GM12872 (cell line): Measurements from ENCODE around the gene GATAD2A.

Source experiments
- CTCF ChIP-seq: IDR thresholded peaks from 3 replicates; pipeline ENCODE4 v1.5.1; 2011; ENCODE audit warnings: low read depth, mild to moderate bottlenecking, low read length, moderate library complexity; ENCODE audit not compliant: insufficient read depth

The GATAD2A gene

GRCh38 chr19:19463348-19464117, 58.1 kb downstream of the GATAD2A start:
- no peak for TF ChIP-seq CTCF

DNA sequence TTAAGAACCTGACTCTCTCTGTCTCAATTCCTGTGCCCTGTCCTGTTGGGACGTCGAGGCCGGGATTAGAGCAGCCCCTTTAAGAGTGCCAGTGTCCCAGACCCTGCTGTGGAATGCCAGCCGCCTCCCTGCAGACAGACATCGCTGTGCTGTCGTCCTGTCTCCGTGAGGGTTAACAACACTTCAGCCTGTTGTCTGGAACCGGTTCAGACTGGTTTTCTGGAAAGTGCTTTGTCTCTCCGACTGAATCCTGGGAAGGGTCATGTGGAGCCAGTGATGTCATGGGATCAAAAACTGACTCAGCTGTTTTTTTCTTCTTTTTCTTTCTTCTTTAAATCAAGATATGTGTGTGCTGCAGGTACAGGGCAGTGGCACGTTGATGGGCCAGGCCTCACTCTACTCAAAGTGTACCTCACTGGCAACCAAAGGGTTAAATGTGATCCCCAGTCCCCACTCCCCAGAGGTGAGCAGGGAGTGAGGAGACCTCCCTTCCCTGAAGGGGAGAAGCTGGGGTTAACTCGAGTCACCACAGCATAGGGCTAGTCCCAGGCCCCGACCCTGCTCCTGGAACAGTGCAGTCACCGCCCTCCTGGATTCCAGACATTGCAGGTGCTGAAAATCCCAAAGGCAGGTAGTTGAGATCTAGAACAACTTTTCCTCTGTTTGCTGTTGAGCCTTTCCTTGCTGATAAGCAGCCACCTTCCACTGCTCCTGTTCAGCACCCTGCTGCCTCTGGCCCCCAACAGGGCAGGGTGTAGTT, 59.0 kb downstream of the GATAD2A start:
- no peak for TF ChIP-seq CTCF

DNA sequence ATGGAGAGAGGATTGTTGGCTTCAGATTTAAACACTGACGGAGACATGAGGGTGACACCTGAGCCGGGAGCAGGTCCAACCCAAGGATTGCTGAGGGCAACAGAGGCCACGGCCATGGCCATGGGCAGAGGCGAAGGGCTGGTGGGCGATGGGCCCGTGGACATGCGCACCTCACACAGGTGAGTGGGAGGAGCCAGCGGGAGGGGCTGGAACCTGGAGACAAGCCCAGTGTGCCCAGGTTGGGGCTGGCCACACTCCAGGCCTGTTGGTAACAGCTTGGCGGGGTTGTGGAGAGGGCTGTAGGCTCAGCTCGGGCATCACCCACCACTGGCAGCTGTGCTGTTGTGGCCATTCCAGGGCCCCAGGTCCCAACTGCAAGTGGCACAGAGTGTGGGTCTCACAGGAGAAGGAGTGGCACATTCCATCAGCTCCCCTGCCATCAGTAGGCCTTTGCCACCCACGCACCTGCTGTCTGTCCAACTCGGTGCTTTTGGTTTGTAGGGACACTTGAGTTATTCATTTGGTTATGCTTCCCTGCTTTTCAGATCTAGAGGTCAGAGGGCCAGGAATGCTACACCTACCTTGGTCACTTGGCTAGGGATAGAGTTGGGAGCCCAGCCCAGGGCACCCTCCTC, 60.1 kb downstream of the GATAD2A start:
- TF ChIP-seq CTCF, result no peak

DNA sequence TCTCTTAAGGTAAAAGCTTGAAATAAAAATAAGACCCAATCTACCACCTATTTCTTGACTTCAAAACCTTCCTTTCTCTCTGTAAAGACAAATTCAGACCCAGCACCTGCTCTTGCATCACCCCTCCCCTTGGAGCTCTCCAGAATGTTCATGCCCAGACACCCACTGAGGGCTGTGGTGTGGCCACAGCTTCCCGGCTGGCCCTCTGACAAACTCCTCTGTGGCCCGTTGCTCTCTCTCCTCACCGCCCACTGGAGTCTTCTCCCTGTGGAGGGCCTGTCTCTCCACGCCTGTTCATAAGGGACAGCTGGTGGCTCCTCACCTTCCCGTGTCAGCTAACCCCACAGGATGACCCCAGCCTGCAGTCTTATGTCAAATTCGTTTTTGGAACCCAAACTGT, 60.7 kb downstream of the GATAD2A start:
- no peak for TF ChIP-seq CTCF

- no peak for TF ChIP-seq CTCF
Measured at GRCh38 chr19:19468424-19469050, 63.1 kb downstream of the GATAD2A start.

DNA sequence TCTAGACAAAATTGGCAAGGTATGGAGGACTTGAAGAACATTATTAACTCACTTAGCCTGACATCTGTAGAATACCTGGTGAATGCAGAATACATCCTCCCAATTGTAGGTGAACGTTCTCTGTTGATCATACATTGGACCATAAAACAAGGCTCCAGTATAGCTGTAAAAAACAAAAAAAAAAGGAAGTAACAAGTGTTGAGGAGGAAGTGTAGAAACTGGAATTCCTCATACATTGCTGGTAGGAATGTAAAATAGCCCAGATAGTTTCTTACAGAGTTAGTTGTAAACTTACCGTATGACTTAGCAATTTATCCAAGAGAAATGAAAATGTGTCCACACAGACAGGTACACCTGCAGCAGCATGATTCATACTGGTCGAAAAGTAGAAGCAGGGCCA, 65.1 kb downstream of the GATAD2A start:
- no peak for TF ChIP-seq CTCF

DNA sequence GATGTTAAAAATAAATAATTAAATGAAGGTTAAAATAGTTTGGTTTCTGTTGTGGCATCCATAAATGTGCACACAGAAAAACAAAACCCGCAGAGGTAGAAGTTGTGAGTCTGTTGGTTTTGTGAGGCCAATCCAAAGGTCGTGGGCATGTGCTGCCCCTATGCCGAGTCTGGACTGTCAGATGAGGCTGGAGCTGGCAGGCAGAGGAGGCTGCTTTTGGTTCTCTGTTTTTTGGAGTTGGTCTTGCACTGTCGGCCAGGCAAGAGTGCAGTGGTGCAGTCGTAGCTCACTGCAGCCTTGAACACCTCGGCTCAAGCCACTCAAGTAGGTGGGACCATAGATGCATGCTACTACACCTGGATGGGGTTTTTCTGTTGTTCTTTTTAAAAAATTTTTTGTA, 66.2 kb downstream of the GATAD2A start:
- no peak for TF ChIP-seq CTCF
